Heart left ventricle (tissue), 13 donors: ENCODE results near the gene ADCY9.

Experiments
- CTCF ChIP-seq, 12 donors: fragments of 200-600 bp; sonication (generic) in 4 of 12; IDR thresholded peaks; one replicate each; pipeline versions ENCODE4 v1.5.0 to v1.8.0; 2018 to 2022; ENCODE audit warnings: antibody characterized with exemption in 12 of 12, mild to moderate bottlenecking in 5 of 12
- POLR2A ChIP-seq, 2 donors: fragments of 450-650 bp; IDR thresholded peaks; one replicate each; pipeline ENCODE4 v1.6.1; 2017; ENCODE audit warnings: antibody characterized with exemption in 2 of 2, mild to moderate bottlenecking in 2 of 2, moderate library complexity in 2 of 2
- donor health status: ischemic (EF 13 %, LVEDD 7.1; RV severe dilation, severe dysfunction).
- donor health status: DM: no; HTN: yes; CAD: no.
- donor health status: DM: no; HTN: no; CAD: no.
- donor health status: ischemic (EF 25% LVEDD 6.9; RV normal size, moderate dysfunction).
- donor health status: ischemic (EF 25% LVEDD 5.7; RV mildly dilated, moderate dysfunction).
- donor health status: ischemic (EF 35%, LVEDD 5.7; RV mildly dilated, moderate dysfunction).
- donor health status: nonischemic (EF 11% LVEDD 7.7; RV severe dilation, severe dysfunction).
- donor health status: DM: yes; HTN: yes; CAD: no.
- donor health status: PGD.
- donor health status: ischemic (EF 29% LVEDD 5.4; RV normal size, mild dysfunction).
- donor health status: nonischemic (EF 23%, LVEDD 6.1; RV moderate dilation, normal function).

DNA sequence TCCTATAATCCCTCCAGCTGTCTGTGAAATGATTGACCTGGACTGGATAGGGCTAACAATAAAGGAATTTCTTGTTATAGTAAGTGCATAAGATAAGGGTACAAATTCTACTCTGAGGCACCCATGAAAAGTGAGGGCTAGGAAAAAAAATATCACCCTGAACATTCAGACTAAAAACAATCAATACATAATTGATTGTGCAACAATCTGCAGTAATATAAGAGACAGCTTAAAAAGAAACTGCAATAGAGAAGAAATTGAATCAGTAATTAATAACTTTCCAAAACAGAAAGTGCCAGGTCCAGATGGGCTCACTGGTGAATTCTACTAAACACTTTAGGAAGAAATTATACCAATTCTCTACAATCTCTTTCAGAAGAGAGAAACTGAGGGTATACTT lies 191.5 kb downstream of the ADCY9 start:
- TF ChIP-seq CTCF (IDR thresholded peaks at IDR 0.05) (no peak), POLR2A (IDR thresholded peaks at IDR 0.05) (no peak)
